H9 (cell line): Measurements from ENCODE around the gene GRIN3B. TPM values are rescaled to one million over a fixed set of nuclear protein-coding genes. Genes with fewer than 3 reads are reported as not detected.

ENCODE experiments used
- DNase-seq: peaks from one replicate; pipeline ENCODE4 v3.0.0-alpha.2; 2017
- H2AFZ ChIP-seq: one replicate; pipeline ENCODE4 v1.6.1; 2013; ENCODE audit warnings: mild to moderate bottlenecking, low read length, control low read depth, moderate library complexity
- H2AK5ac ChIP-seq: 2 replicates; pipeline ENCODE4 v1.6.1; 2013; ENCODE audit warnings: low read length, control low read depth, mixed read lengths; ENCODE audit not compliant: insufficient read length
- H2BK120ac ChIP-seq: one replicate; pipeline ENCODE4 v1.6.1; 2013; ENCODE audit warnings: low read depth, mild to moderate bottlenecking, low read length, control low read depth, inconsistent platforms; ENCODE audit not compliant: poor library complexity, severe bottlenecking
- H2BK12ac ChIP-seq: 2 replicates; pipeline ENCODE4 v1.6.1; 2013; ENCODE audit warnings: low read length, control low read depth, mixed read lengths, low read depth; ENCODE audit not compliant: insufficient read length
- H2BK15ac ChIP-seq: 2 replicates; pipeline ENCODE4 v1.6.1; 2013; ENCODE audit warnings: low read depth, low read length, control low read depth
- H2BK20ac ChIP-seq: one replicate; pipeline ENCODE4 v1.6.1; 2013; ENCODE audit warnings: low read depth, mild to moderate bottlenecking, low read length, control low read depth, inconsistent platforms; ENCODE audit not compliant: poor library complexity, severe bottlenecking
- H2BK5ac ChIP-seq: 2 replicates; pipeline ENCODE4 v1.6.1; 2013; ENCODE audit warnings: low read length, control low read depth, mixed read lengths; ENCODE audit not compliant: insufficient read length
- H3K14ac ChIP-seq: 2 replicates; pipeline ENCODE4 v1.6.1; 2013; ENCODE audit warnings: low read length, control low read depth; ENCODE audit not compliant: insufficient read depth
- H3K18ac ChIP-seq: 2 replicates; pipeline ENCODE4 v1.6.1; 2013; ENCODE audit warnings: low read depth, mild to moderate bottlenecking, mixed read lengths, low read length, control low read depth; ENCODE audit not compliant: insufficient read length
- H3K23ac ChIP-seq: 2 replicates; pipeline ENCODE4 v1.6.1; 2013; ENCODE audit warnings: low read length, control low read depth, mixed read lengths, low read depth; ENCODE audit not compliant: insufficient read length
- H3K23me2 ChIP-seq: 2 replicates; pipeline ENCODE4 v1.6.1; 2013; ENCODE audit warnings: low read depth, mild to moderate bottlenecking, mixed read lengths, low read length, control low read depth; ENCODE audit not compliant: insufficient read length, poor library complexity, severe bottlenecking
- H3K27ac ChIP-seq: 2 replicates; pipeline ENCODE4 v1.5.1; 2013; ENCODE audit warnings: low read length, control low read depth, mixed read lengths, low read depth; ENCODE audit not compliant: insufficient read length
- H3K27me3 ChIP-seq: 2 replicates; pipeline ENCODE4 v1.6.1; 2013; ENCODE audit warnings: low read length, control low read depth, inconsistent platforms; ENCODE audit not compliant: insufficient read depth
- H3K4ac ChIP-seq: 2 replicates; pipeline ENCODE4 v1.6.1; 2013; ENCODE audit warnings: low read depth, mild to moderate bottlenecking, control low read depth, inconsistent platforms, low read length, moderate library complexity
- H3K4me1 ChIP-seq: 2 replicates; pipeline ENCODE4 v1.6.1; 2013; ENCODE audit warnings: low read length, control low read depth, inconsistent platforms; ENCODE audit not compliant: insufficient read depth
- H3K4me2 ChIP-seq: 2 replicates; pipeline ENCODE4 v1.6.1; 2013; ENCODE audit warnings: low read length, control low read depth, mixed read lengths; ENCODE audit not compliant: insufficient read length, insufficient read depth
- H3K56ac ChIP-seq: 2 replicates; pipeline ENCODE4 v1.6.1; 2013; ENCODE audit warnings: low read depth, mild to moderate bottlenecking, mixed read lengths, low read length, control low read depth; ENCODE audit not compliant: insufficient read length
- H3K79me1 ChIP-seq: 2 replicates; pipeline ENCODE4 v1.6.1; 2013; ENCODE audit warnings: low read depth, mild to moderate bottlenecking, moderate library complexity, low read length, control low read depth, inconsistent platforms; ENCODE audit not compliant: insufficient read depth, poor library complexity, severe bottlenecking
- H3K79me2 ChIP-seq: 2 replicates; pipeline ENCODE4 v1.6.1; 2013; ENCODE audit warnings: low read length, control low read depth, inconsistent platforms; ENCODE audit not compliant: insufficient read depth
- H3K9ac ChIP-seq: 2 replicates; pipeline ENCODE4 v1.6.1; 2013; ENCODE audit warnings: low read length, control low read depth, mixed read lengths; ENCODE audit not compliant: insufficient read length; ENCODE audit errors: extremely low read depth
- H3K9me3 ChIP-seq: one replicate; pipeline ENCODE4 v1.6.1; 2013; ENCODE audit warnings: low read depth, low read length, inconsistent platforms; ENCODE audit not compliant: control insufficient read depth
- H3T11ph ChIP-seq: one replicate; pipeline ENCODE4 v1.6.1; 2013; ENCODE audit warnings: mild to moderate bottlenecking, low read length, control low read depth, inconsistent platforms
- H4K20me1 ChIP-seq: one replicate; pipeline ENCODE4 v1.6.1; 2013; ENCODE audit not compliant: control insufficient read depth, insufficient read length, insufficient read depth
- H4K5ac ChIP-seq: 2 replicates; pipeline ENCODE4 v1.6.1; 2013; ENCODE audit warnings: low read depth, mild to moderate bottlenecking, mixed read lengths, low read length, control low read depth; ENCODE audit not compliant: insufficient read length
- H4K8ac ChIP-seq: replicated peaks from 2 replicates; pipeline ENCODE4 v1.6.1; 2013; ENCODE audit warnings: low read length, control low read depth, mixed read lengths, low read depth; ENCODE audit not compliant: insufficient read length
- H4K91ac ChIP-seq: 2 replicates; pipeline ENCODE4 v1.6.1; 2013; ENCODE audit warnings: low read depth, mild to moderate bottlenecking, moderate library complexity, mixed read lengths, low read length, control low read depth; ENCODE audit not compliant: insufficient read length
- H3K27ac Mint-ChIP-seq, 3 experiments: 2 replicates in 2 of 3; 3 replicates in 1 of 3; pipeline ENCODE4 v1.8.0; 2020 to 2021; ENCODE audit warnings: mixed read lengths in 3 of 3, mild to moderate bottlenecking in 1 of 3, moderate library complexity in 1 of 3
- H3K27me3 Mint-ChIP-seq: 2 replicates; pipeline ENCODE4 v1.8.0; 2021; ENCODE audit warnings: low read depth, mild to moderate bottlenecking, moderate library complexity, mixed read lengths
- H3K36me3 Mint-ChIP-seq, 3 experiments: 2 replicates in 2 of 3; 3 replicates in 1 of 3; pipeline ENCODE4 v1.8.0; 2020 to 2021; ENCODE audit warnings: low read depth in 3 of 3, mixed read lengths in 3 of 3; ENCODE audit not compliant: insufficient read depth in 1 of 3
- H3K4me1 Mint-ChIP-seq, 2 experiments: 2 replicates each; pipeline ENCODE4 v1.8.0; 2020; ENCODE audit warnings: mixed read lengths in 2 of 2
- H3K4me3 Mint-ChIP-seq, 2 experiments: 2 replicates in 1 of 2; 3 replicates in 1 of 2; pipeline ENCODE4 v1.8.0; 2020 to 2021; ENCODE audit warnings: mild to moderate bottlenecking in 2 of 2, mixed read lengths in 2 of 2, moderate library complexity in 1 of 2
- H3K9me3 Mint-ChIP-seq, 2 experiments: 2 replicates in 1 of 2; 3 replicates in 1 of 2; pipeline ENCODE4 v1.8.0; 2020; ENCODE audit warnings: mild to moderate bottlenecking in 2 of 2, mixed read lengths in 2 of 2, moderate library complexity in 1 of 2
- WGBS: extraction: QIAGEN DNeasy Blood & Tissue Kit; methylation state at CpG from one replicate; pipeline ENCODE4 v1.1.7; 2013; ENCODE audit warnings: missing lambda C conversion rate, low lambda C conversion rate, mixed read lengths; ENCODE audit not compliant: insufficient read length; ENCODE audit errors: extremely low coverage; 5-methylcytosine and 5-hydroxymethylcytosine counted together
- total RNA-seq: library from RNA; stranded (reverse); gene quantifications from 2 replicates; pipeline ENCODE4 v1.2.1, GENCODE V29; 2021
- TF ChIP-seq, protein P1 (sequence below): fragments of 200-600 bp; sonication (generic); conservative IDR thresholded peaks from 3 replicates; pipeline ENCODE4 v1.8.0; 2021; ENCODE audit warnings: antibody characterized with exemption, mild to moderate bottlenecking

The GRIN3B gene
- total RNA-seq, 1 experiment from 2014 or later = 1.0 TPM

DNA sequence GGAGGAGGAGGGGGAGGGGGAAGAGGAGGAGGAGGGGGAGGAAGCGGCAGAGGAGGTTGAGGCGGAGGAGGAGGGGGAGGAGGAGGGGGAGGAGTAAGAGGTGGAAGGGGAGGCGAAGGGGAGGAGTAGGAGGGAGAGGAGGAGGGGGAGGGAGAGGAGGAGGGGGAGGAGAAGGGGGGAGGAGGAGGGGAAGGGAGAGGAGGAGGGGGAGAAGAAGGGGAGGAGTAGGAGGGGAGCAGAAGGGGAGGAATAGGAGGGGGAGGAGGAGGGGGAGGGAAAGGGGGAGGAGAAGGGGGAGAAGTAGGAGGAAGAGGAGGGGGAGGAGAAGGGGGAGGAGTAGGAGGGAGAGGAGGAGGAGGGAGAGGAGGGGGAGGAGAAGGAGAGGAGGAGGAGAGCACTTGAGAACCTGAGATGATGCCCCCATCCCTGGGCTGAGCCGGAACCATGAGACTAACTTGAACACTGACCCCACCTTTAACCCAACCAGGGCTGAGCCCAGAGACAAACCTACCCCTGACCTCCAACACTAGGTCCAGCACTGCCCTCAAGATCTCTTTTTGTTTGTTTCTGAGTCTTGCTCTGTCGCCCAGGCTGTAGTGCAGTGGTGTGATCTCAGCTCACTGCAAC is 52.2 kb downstream of the GRIN3B start:
- Histone ChIP-seq H2AFZ (no peak overlapping the region), H3K56ac (no peak overlapping the region), H4K91ac (no peak overlapping the region), H3K4me1 (no peaks in the 10 kb centered on the region), H3K27me3 (no peaks in the 10 kb centered on the region), H3K27ac (no peak overlapping the region), H3K4ac (no peak overlapping the region), H3K18ac (no peak overlapping the region), H3T11ph (no peak overlapping the region), H3K4me2 (no peak overlapping the region), H3K79me1 (no peaks in the 10 kb centered on the region), H2BK120ac (no peak overlapping the region), H4K5ac (no peak overlapping the region), H4K20me1 (no peaks in the 10 kb centered on the region), H3K79me2 (no peaks in the 10 kb centered on the region), H4K8ac (no peak overlapping the region), H2BK20ac (no peak overlapping the region), H3K9me3 (peaks cover 9% of the 10 kb centered on the region), H3K23me2 (no peaks in the 10 kb centered on the region), H3K9ac (no peak overlapping the region), H2BK12ac (no peak overlapping the region), H3K23ac (no peak overlapping the region), H2BK15ac (no peak overlapping the region), H3K14ac (no peak overlapping the region), H2BK5ac (no peak overlapping the region), H2AK5ac (no peak overlapping the region)
- H3K4me3 Mint-ChIP-seq = peak overlapping the region in 1 of 2 experiments; percentile 24; a peak in 1 of 5 replicates
- no peaks in the 10 kb centered on the region for H3K9me3 Mint-ChIP-seq
- H3K27ac Mint-ChIP-seq = peak overlapping the region in 2 of 3 experiments; percentile 62 to 78; a peak in 3 of 7 replicates
- H3K36me3 Mint-ChIP-seq = peaks cover 2 to 16% (median 9%) of the 10 kb centered on the region in 3 experiments; a peak in 4 of 7 replicates
- no peaks in the 10 kb centered on the region; the same call in 1 of the 2 replicates for H3K27me3 Mint-ChIP-seq
- no CpG with 5 or more reads among the region's 5 CpGs for WGBS
- TF ChIP-seq, protein P1, sequence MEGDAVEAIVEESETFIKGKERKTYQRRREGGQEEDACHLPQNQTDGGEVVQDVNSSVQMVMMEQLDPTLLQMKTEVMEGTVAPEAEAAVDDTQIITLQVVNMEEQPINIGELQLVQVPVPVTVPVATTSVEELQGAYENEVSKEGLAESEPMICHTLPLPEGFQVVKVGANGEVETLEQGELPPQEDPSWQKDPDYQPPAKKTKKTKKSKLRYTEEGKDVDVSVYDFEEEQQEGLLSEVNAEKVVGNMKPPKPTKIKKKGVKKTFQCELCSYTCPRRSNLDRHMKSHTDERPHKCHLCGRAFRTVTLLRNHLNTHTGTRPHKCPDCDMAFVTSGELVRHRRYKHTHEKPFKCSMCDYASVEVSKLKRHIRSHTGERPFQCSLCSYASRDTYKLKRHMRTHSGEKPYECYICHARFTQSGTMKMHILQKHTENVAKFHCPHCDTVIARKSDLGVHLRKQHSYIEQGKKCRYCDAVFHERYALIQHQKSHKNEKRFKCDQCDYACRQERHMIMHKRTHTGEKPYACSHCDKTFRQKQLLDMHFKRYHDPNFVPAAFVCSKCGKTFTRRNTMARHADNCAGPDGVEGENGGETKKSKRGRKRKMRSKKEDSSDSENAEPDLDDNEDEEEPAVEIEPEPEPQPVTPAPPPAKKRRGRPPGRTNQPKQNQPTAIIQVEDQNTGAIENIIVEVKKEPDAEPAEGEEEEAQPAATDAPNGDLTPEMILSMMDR = no peak
- peaks cover 2 to 15% of the 10 kb centered on the region in 2 experiments; a peak in 3 of 4 replicates for H3K4me1 Mint-ChIP-seq
- no peak for DNase-seq
